T-helper 1 cell treated with Interleukin-12 subunit alpha and Interleukin-12 subunit beta and Interleukin-4 antibody, amounts not matched to agents 30 μg/mL and 1 μg/mL, for 36 hours (primary cell): ENCODE results near the gene OSBPL1A.

ENCODE experiments used
- H3K27ac Mint-ChIP-seq: one replicate; pipeline ENCODE4 v1.8.0; 2021; ENCODE audit warnings: mild to moderate bottlenecking, mixed read lengths
- H3K27me3 Mint-ChIP-seq: one replicate; pipeline ENCODE4 v1.8.0; 2021; ENCODE audit warnings: low read depth, mixed read lengths
- H3K36me3 Mint-ChIP-seq: one replicate; pipeline ENCODE4 v1.8.0; 2021; ENCODE audit warnings: low read depth, mixed read lengths
- H3K4me1 Mint-ChIP-seq: one replicate; pipeline ENCODE4 v1.8.0; 2021; ENCODE audit warnings: low read depth, mixed read lengths
- H3K4me3 Mint-ChIP-seq: one replicate; pipeline ENCODE4 v1.8.0; 2021; ENCODE audit warnings: mild to moderate bottlenecking, moderate library complexity, mixed read lengths
- H3K9me3 Mint-ChIP-seq: one replicate; pipeline ENCODE4 v1.8.0; 2021; ENCODE audit warnings: mixed read lengths

Gene OSBPL1A

DNA sequence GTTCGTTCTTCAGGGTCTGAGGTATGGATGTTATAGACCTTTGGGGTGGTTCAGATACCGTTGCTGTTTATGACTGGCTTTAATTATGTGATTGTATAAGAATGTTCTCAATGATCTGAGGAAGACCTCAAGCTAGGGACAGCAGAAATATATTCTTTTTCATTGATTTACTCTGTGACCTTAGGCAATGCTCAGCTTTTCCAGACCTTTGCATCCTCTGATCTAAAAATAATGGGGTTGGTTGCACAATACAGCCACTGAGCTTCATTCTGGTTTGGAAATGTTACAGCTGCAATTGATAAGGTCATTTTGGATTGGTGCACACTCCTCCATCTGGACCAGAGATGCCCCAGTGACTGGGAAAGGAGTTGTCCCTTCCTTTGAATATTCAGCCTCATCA lies 276.0 kb downstream of the OSBPL1A start:
- peaks cover 37% of the 10 kb centered on the region for H3K36me3 Mint-ChIP-seq
- no peak overlapping the region for H3K4me3 Mint-ChIP-seq
- H3K9me3 Mint-ChIP-seq = no peaks in the 10 kb centered on the region
- H3K27ac Mint-ChIP-seq = no peak overlapping the region
- H3K4me1 Mint-ChIP-seq = no peaks in the 10 kb centered on the region
- no peaks in the 10 kb centered on the region for H3K27me3 Mint-ChIP-seq

DNA sequence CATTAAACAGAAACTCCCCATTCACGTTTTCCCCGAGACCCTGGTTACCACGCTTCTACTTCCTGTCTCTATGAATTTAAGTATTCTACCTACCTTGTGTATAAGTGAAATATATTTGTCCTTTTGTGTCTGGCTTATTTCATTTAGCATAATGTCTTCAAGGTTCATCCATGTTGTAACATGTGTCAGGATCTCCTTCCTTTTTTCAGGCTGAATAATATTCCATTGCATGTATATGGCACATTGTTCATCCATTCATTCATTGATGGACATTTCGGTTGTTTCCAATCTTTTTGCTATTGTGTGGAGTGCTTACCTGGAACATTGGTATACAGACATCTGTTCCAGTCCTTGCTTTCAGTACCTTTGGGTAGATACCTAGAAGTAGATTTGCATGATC lies 276.9 kb downstream of the OSBPL1A start:
- Mint-ChIP-seq H3K4me1 (peaks cover 5% of the 10 kb centered on the region), H3K9me3 (no peaks in the 10 kb centered on the region), H3K36me3 (peaks cover 35% of the 10 kb centered on the region), H3K27me3 (no peaks in the 10 kb centered on the region), H3K4me3 (no peak overlapping the region), H3K27ac (no peak overlapping the region)

DNA sequence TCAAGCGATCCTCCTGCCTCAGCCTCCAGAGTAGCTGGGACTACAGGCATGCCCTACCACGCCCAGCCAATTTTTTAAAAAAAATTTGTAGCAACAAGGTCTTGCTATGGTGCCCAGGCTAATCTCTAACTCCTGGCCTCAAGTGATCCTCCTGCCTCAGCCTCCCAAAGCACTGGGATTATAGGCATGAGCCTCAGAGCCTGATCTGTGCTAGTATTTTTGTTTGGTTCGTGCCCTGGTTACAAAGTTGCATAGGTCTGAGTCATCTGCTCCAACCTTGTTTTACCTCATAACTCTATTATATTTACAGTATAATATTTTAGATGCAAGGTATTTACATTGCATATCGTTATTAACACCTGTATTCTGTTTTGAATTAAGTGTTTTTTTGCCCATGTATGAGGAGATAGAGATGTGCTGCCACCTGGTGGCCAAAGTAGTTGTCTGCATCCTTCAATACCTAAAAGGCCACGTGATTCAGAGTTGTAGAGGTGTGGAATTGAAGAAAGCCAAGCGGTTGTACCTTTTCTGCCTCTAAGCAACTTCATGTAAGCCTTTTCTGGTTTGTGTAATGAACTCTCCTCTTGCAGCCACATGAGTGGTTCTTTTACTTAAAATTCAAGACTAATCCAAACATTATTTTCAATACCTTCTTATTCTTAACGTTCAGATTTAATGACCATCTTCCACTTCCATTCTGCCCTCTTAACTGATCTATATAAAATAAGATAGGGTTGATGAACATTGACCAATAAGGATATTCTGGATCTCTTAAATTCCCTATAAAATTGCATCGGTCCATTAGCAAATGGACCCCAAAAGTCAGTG lies 278.7 kb downstream of the OSBPL1A start:
- Mint-ChIP-seq H3K27me3 (no peaks in the 10 kb centered on the region), H3K36me3 (peaks cover 32% of the 10 kb centered on the region), H3K27ac (no peak overlapping the region), H3K9me3 (no peaks in the 10 kb centered on the region), H3K4me3 (no peak overlapping the region), H3K4me1 (peaks cover 15% of the 10 kb centered on the region)

DNA sequence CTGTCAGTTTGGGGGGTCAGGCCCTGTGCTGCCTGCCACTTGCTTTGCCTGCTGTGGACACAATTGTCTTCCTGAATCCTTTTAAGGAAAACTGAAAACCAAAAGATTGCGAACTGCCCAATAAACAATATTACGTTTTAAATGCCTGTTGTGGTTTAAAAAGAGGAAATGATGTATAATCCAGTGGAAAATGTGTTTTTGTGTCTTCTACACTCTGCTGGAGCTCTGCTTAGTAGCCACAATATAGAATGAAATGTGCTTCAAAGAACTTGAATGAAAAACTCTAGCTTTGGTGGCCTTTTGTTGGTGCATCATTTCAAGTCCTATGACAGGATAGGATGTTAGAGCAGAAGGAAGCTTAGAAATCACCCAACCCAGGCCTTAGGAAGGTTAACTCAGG lies 282.0 kb downstream of the OSBPL1A start:
- Mint-ChIP-seq H3K4me1 (peaks cover 20% of the 10 kb centered on the region), H3K9me3 (no peaks in the 10 kb centered on the region), H3K36me3 (peaks cover 30% of the 10 kb centered on the region), H3K4me3 (no peak overlapping the region), H3K27me3 (no peaks in the 10 kb centered on the region), H3K27ac (no peak overlapping the region)

DNA sequence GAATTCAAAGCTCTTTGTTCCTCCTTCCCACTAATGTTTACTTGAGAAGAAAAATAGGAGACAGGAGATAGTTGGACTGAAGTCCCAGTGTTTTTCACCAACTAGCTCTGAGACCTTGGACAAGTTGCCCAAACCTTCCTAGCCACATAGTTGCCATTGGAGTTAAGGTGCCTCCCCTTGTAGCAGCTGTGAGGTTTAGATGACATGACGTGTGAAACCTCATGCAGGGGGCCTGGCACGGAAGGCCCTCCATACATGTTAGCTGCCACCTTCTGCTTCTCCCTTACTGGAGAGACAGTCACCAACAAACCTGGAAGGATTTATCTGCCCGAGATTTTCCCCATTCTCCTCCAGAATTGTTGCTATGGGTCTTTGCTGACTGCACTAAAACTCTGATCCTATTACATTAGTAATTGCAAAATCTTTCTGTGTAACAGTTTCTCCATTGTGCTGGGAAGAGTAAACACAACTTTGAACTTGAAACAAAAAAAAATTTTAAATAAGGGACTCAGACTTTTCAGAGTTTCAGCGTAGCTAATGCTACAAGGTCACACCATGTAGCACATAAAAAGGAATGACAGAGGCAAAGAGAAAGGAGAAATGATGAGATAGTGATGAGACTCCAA lies 282.6 kb downstream of the OSBPL1A start:
- no peaks in the 10 kb centered on the region for H3K27me3 Mint-ChIP-seq
- H3K36me3 Mint-ChIP-seq = peaks cover 28% of the 10 kb centered on the region
- no peak overlapping the region for H3K4me3 Mint-ChIP-seq
- no peaks in the 10 kb centered on the region for H3K9me3 Mint-ChIP-seq
- H3K4me1 Mint-ChIP-seq = peaks cover 20% of the 10 kb centered on the region
- no peak overlapping the region for H3K27ac Mint-ChIP-seq

DNA sequence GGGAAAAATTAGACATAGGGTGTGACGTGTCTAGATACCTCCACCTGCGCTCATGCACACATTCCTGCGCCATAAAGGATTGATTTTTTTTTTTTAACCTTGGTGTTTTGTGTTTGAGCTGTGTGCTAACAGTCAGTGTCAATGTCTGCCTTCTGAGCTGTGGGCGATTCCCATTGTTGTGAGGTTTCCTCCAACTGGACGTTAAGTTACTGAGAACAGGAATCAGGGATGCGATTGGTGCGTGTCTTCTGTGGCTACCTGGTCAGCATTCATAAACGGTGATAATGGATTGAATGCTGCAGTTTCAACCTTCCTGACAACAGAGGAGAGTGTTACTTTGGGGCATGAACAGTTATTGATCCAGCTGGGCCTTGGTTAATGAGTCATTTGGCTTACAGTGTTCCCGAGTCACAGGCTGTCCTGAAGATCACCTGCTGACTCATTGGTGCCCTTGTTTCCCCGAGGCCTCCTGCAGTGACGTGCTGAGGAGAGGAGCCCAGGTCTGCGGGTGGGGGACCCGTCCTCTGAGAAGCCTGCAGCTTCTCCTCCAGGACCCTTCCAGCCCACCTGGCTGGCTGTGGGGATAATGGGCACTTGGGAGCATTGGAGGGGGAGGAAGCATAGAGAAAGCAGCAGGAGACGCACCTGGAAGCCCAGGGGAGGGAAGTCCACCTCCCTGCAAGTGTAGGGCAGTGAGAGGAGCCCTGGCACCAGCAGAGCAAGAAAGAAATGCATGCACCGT lies 284.6 kb downstream of the OSBPL1A start:
- Mint-ChIP-seq H3K27me3 (no peaks in the 10 kb centered on the region), H3K27ac (no peak overlapping the region), H3K9me3 (no peaks in the 10 kb centered on the region), H3K4me1 (peaks cover 20% of the 10 kb centered on the region), H3K4me3 (no peak overlapping the region), H3K36me3 (peaks cover 16% of the 10 kb centered on the region)

DNA sequence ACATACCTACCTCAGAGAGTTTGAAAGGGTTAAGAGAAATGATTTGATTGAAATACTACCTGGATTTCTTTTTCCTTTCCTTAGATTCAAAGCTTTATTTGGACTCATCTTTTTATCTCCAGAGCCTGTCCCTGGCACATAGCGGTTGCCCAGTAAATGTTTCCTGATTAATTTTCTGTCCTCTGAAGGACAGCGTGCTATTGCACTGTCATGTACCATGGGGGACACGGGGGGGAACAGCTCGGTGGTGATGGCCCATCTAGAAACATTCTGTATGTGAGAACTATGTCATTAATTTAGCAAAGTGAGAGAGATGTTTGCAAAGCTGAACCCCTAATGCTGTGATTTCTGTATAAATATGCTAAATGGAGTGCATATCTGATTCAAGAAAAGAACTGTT lies 285.2 kb downstream of the OSBPL1A start:
- Mint-ChIP-seq H3K4me3 (no peak overlapping the region), H3K4me1 (peaks cover 20% of the 10 kb centered on the region), H3K36me3 (peaks cover 18% of the 10 kb centered on the region), H3K9me3 (no peaks in the 10 kb centered on the region), H3K27ac (no peak overlapping the region), H3K27me3 (no peaks in the 10 kb centered on the region)
